Activated naive CD4-positive, alpha-beta T cell treated with anti-CD3 and anti-CD28 coated beads, Interleukin-2, amount 50 U/mL, for 72 hours (primary cell): ENCODE data around the gene ADAM30. TPM values are rescaled to one million over a fixed set of nuclear protein-coding genes. Genes with fewer than 3 reads are reported as not detected.

Experiments
- ATAC-seq, 2 donors: fragments of 150-1000 bp; cut with Tn5 transposase; 2 replicates each; pipeline ENCODE4 v1.10.0; 2021; ENCODE audit warnings: mild to moderate bottlenecking in 2 of 2, moderate library complexity in 2 of 2
- DNase-seq, 2 donors: peaks; one replicate each; pipeline ENCODE4 v3.0.0; 2021 to 2022; ENCODE audit warnings: low spot score in 2 of 2
- H3K27ac Mint-ChIP-seq, 2 donors: one replicate each; pipeline ENCODE4 v1.8.0; 2022; ENCODE audit warnings: mild to moderate bottlenecking in 2 of 2, mixed read lengths in 2 of 2
- H3K36me3 Mint-ChIP-seq, 2 donors: one replicate each; pipeline ENCODE4 v1.8.0; 2022; ENCODE audit warnings: mixed read lengths in 2 of 2
- H3K9me3 Mint-ChIP-seq, 2 donors: one replicate each; pipeline ENCODE4 v1.8.0; 2022; ENCODE audit warnings: mixed read lengths in 2 of 2
- total RNA-seq, 2 donors: library from RNA; stranded (reverse); gene quantifications; one replicate each; pipeline ENCODE4 v1.2.3, GENCODE V29; 2022

Gene ADAM30
- total RNA-seq, result not detected

DNA sequence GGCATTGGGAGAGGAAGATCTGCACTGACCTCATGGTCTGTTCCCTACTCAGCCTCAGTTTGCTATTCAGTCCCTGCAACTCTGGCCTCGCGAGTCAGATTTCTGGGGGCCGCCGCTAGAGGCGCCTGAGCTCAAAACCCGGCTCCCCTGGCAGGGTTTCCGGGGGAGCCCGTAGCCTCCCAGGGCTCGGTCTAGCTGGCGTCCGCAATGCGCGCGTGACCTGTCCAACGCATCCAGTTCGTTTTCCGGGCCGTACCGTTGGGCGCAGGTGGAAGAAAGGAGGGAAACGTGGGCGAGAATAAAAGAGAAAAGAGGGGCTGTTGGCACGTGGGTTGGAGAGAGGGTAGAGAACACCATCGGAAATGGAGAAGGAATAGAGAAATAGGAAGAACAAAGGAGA lies at the start of gene ADAM30:
Gene ADAM30, minus strand, starts transcription at position 213 of the 400 bp plus-strand sequence. Its CDS starts 179 bp downstream, at position 34.
- H3K27ac Mint-ChIP-seq, result no peak within 1 kb of the TSS
- H3K9me3 Mint-ChIP-seq, result no peaks in the 10 kb centered on the region
- ATAC-seq, result no peak
- DNase-seq, result no peak
- no peaks in the 10 kb centered on the region for H3K36me3 Mint-ChIP-seq

GRCh38 chr1:119943216-119943615 lies 46.9 kb upstream of the ADAM30 start:
- peaks cover 0 to 4% of the 10 kb centered on the region in 2 donors for H3K36me3 Mint-ChIP-seq
- no peaks in the 10 kb centered on the region for H3K9me3 Mint-ChIP-seq
- DNase-seq (no peak), ATAC-seq (no peak)
- H3K27ac Mint-ChIP-seq, result no peak overlapping the region

GRCh38 chr1:119941392-119941791 lies 45.1 kb upstream of the ADAM30 start:
- peaks cover 4 to 15% of the 10 kb centered on the region in 2 donors for H3K36me3 Mint-ChIP-seq
- ATAC-seq (no peak), DNase-seq (no peak)
- no peaks in the 10 kb centered on the region for H3K9me3 Mint-ChIP-seq
- H3K27ac Mint-ChIP-seq, result no peak overlapping the region

DNA sequence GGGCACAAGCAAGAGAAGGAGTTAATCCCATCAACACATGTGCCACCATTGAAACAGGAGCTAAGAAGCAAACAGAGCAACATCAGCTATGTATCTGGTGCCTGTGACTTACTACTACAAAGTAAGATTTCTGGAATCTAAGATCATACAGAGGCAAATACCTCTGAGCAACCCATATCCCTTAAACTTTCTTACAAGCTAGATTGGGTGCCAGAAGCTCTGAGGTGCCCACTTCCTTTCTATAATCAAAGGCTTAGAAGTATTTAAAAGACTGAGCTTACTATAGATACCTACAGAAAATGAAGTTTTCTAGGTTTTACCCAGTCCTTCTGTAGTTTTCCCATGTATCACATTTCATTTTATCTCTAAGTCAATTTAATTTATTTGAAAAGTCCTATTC lies 44.4 kb upstream of the ADAM30 start:
- ATAC-seq (no peak), DNase-seq (no peak)
- Mint-ChIP-seq H3K36me3 (peaks cover 9 to 22% of the 10 kb centered on the region in 2 donors), H3K27ac (no peak overlapping the region), H3K9me3 (no peaks in the 10 kb centered on the region)

- DNase-seq (no peak), ATAC-seq (no peak)
- Mint-ChIP-seq H3K27ac (peak overlapping the region in 1 of 2 donors; percentile 31), H3K9me3 (peaks cover 0 to 5% of the 10 kb centered on the region in 2 donors), H3K36me3 (peaks cover 43 to 47% of the 10 kb centered on the region in 2 donors)
Measured at GRCh38 chr1:119937198-119937597, 40.9 kb upstream of the ADAM30 start.

GRCh38 chr1:119935915-119936314 lies 39.6 kb upstream of the ADAM30 start:
- H3K36me3 Mint-ChIP-seq, result peaks cover 39 to 47% of the 10 kb centered on the region in 2 donors
- ATAC-seq, result no peak
- no peak overlapping the region for H3K27ac Mint-ChIP-seq
- DNase-seq, result no peak
- peaks cover 0 to 5% of the 10 kb centered on the region in 2 donors for H3K9me3 Mint-ChIP-seq

- ATAC-seq (no peak), DNase-seq (no peak)
- Mint-ChIP-seq H3K9me3 (peaks cover 0 to 5% of the 10 kb centered on the region in 2 donors), H3K36me3 (peaks cover 39 to 47% of the 10 kb centered on the region in 2 donors), H3K27ac (peak overlapping the region in 1 of 2 donors; percentile 10)
Measured at GRCh38 chr1:119935373-119935772, 39.1 kb upstream of the ADAM30 start.

GRCh38 chr1:119933397-119933796 lies 37.1 kb upstream of the ADAM30 start:
- ATAC-seq (no peak), DNase-seq (no peak)
- Mint-ChIP-seq H3K36me3 (peaks cover 39 to 47% of the 10 kb centered on the region in 2 donors), H3K27ac (no peak overlapping the region), H3K9me3 (peaks cover 0 to 5% of the 10 kb centered on the region in 2 donors)

- H3K36me3 Mint-ChIP-seq, result peaks cover 27 to 28% of the 10 kb centered on the region in 2 donors
- ATAC-seq (no peak), DNase-seq (no peak)
- H3K27ac Mint-ChIP-seq, result no peak overlapping the region
- peaks cover 0 to 5% of the 10 kb centered on the region in 2 donors for H3K9me3 Mint-ChIP-seq
Measured at GRCh38 chr1:119929643-119930315, 33.5 kb upstream of the ADAM30 start.

- no peaks in the 10 kb centered on the region for H3K9me3 Mint-ChIP-seq
- DNase-seq (no peak), ATAC-seq (no peak)
- peaks cover 6 to 23% of the 10 kb centered on the region in 2 donors for H3K36me3 Mint-ChIP-seq
- H3K27ac Mint-ChIP-seq, result peak overlapping the region in 1 of 2 donors; percentile 86
Measured at GRCh38 chr1:119926553-119926952, 30.2 kb upstream of the ADAM30 start.

GRCh38 chr1:119924948-119925898 lies 28.9 kb upstream of the ADAM30 start:
- DNase-seq (no peak), ATAC-seq (no peak)
- peaks cover 6 to 23% of the 10 kb centered on the region in 2 donors for H3K36me3 Mint-ChIP-seq
- H3K27ac Mint-ChIP-seq, result peak overlapping the region; percentile 2 to 85
- H3K9me3 Mint-ChIP-seq, result no peaks in the 10 kb centered on the region

DNA sequence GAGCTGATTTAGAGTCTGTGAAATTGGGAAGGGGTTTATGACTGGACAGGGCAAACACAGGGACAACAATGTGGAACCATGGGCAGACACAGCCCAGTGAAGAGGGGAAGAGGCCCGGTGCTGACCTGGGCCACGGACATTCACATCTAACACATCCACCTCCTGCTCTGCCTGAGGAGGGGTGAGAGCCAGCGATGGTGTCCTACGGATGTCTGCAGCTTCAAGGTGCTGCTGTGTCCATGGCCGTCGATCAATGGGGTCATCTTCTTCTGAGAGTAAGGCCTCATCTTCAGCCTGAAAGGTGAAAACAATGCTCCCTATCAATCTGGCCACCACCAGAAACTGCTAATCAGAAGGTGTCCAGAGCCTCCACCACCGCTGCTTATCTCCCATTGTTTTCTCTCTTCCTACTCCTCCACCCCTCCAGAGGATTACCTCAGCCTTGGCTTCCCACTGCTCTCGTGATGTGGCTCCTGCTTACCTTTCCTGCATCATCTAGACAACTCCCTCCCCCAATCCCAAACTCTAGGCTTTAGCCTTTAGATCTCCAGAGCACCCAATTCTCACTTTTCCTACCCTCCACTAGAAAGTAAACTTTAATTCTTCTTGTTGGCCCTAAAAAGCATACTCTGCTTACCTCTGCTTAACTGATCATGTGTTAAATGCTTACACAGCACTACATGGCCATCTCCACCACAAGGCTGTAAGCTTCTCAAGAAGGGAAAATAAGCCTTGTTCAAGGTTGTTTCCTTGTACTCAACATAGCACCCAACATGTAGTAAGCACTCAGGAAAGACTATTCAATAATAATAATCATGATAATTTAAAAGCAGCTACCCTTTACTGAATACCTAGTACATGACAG lies 24.0 kb upstream of the ADAM30 start:
- ATAC-seq (no peak), DNase-seq (no peak)
- Mint-ChIP-seq H3K27ac (peak overlapping the region in 1 of 2 donors; percentile 57), H3K36me3 (peaks cover 19 to 26% of the 10 kb centered on the region in 2 donors), H3K9me3 (no peaks in the 10 kb centered on the region)

DNA sequence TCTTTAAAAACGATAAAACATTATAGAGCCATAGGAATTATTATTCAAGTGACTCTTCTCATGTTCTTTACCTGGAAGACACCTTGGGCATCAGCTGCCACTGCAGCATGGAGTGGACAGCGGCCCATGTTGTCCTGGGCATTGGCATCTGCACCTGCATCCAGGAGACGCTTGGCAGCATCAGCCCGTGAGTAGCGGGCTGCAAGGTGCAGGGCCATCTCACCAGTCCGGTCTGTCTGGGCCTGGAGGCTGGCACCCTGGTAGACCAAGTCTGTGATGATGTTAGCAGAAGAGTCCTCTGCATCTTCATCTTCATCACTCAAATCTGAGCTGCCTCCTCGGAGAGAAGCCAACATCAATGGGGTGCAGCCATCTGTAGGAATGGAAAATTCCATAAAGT lies 22.9 kb upstream of the ADAM30 start:
- Mint-ChIP-seq H3K36me3 (peaks cover 17 to 28% of the 10 kb centered on the region in 2 donors), H3K9me3 (no peaks in the 10 kb centered on the region), H3K27ac (no peak overlapping the region)
- ATAC-seq (no peak), DNase-seq (no peak)

DNA sequence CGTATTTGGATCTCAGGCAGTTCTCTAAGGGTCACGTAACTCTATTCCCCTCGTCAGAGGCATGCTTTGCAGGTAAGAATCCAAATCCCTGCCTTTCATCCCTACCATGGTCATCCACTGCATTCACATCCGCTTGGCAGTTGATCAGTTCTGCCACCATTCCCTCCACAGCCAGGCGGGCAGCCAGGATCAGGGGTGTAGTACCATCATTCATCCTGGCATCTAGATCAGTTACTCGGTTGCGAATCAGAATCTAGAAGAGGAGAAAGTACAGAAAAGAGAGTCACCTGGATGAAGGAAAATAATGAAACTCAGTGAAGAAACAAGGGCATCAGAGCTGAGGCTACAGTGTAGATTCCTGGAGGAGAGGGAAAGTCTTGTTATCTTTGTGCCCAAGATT lies 22.0 kb upstream of the ADAM30 start:
- ATAC-seq (no peak), DNase-seq (no peak)
- H3K27ac Mint-ChIP-seq, result no peak overlapping the region
- H3K36me3 Mint-ChIP-seq, result peaks cover 17 to 28% of the 10 kb centered on the region in 2 donors
- H3K9me3 Mint-ChIP-seq, result no peaks in the 10 kb centered on the region

GRCh38 chr1:119917304-119918055 lies 21.2 kb upstream of the ADAM30 start:
- peak overlapping the region; percentile 62 to 81 for H3K27ac Mint-ChIP-seq

DNA sequence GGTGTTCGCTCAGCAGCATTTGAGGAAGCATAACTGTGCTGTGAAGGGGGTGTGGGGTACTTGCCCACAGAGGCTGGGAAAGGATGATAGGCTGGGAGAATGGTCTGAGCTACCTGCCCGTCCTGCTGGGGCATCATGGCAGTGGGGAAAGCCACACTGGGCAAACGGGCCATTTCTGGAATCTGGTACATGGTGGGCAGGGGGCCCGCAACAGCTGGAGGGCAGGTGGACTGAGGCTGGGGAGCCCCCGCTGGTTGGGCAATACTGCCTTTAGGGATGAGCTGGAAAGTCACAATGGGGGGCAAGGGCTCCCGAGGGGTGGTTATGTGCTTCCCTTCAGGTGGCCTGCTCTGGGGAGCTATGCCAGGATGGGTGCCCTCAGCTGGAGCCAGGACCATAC lies 19.2 kb upstream of the ADAM30 start:
- ATAC-seq, result no peak
- DNase-seq, result no peak
- no peak overlapping the region for H3K27ac Mint-ChIP-seq
- no peaks in the 10 kb centered on the region for H3K9me3 Mint-ChIP-seq
- peaks cover 17 to 22% of the 10 kb centered on the region in 2 donors for H3K36me3 Mint-ChIP-seq

More at GRCh38 chr1:119917304-119918055, 21.2 kb upstream of the ADAM30 start:
- no peaks in the 10 kb centered on the region for H3K9me3 Mint-ChIP-seq
- ATAC-seq (no peak), DNase-seq (no peak)
- H3K36me3 Mint-ChIP-seq, result peaks cover 17 to 28% of the 10 kb centered on the region in 2 donors
